ENCODE data around the gene ITPA.
A peak's percentile ranks its signal among the peaks of the same experiment; 100 is the strongest.

The ITPA gene

DNA sequence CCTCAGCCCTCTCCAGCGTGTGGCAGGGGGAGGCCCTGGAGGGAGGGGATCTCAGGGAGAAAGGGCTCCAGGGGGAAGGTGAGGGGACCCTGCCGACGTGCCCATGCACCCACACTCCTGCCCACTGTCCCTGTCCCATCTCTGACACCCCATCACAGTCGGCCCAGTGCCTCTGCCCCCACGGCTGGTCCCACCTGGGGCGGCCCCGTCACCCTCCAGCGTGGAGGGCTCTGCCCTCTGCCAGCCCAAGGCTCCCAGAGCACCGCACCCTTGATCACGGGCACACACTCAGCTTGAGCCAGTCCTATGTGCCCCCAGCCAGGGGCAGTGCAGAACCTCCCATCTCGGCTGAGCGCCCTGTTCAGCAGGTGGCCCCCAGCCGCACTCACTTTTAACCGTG lies 20.5 kb downstream of the ITPA start:
- no peak for DNase-seq

DNA sequence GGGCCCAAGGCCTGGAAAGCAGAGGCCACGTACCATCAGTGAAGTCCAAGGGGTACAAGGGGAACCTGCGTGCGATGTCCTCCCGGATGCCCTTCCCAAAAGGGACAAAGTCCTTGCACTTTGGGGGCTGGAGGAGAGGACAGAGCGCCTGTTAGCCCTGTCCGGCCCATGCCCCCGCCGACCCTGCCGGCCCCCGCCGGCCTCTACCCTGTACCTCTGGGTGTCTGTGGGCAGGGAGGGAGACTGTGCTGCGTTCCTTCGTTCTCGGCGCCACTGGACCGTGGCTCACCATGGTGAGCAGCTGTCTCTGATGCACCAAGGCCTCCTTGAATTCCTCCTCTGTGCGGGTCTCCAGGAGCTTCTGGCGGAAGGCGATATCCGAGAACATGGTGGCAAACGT lies 21.8 kb downstream of the ITPA start:
- no peak for DNase-seq

DNA sequence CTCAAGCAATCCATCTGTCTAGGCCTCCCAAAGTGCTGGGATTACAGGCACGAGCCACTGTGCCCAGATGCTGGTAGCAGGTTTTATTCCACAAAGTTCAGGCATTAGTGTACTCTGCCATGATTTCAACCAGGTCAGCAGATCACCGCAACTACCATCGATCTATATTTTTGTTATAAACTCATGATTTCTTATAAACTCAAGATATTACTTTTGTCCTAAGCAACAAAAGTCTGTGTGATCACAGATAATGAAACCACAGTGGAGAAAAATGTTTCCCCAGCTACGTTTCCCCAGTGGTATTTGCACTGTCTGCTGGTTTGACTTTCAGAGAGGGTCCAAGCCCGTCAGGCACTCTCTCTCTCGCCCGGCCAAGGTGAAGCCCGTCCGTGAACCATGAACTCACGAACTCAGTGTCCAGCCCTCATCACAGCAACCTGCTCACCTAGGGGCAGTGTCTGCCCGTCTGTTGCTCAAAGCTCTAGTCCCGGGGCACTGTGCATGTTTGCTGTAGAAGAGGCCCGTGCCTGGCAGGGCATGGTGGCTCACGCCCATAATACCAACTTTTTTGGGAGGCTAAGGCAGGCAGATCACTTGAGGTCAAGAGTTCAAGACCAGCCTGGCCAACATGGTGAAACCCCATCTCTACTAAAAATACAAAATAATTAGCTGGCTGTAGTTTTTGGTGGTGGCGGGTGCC lies 22.7 kb downstream of the ITPA start:
- DNase-seq, result no peak

DNA sequence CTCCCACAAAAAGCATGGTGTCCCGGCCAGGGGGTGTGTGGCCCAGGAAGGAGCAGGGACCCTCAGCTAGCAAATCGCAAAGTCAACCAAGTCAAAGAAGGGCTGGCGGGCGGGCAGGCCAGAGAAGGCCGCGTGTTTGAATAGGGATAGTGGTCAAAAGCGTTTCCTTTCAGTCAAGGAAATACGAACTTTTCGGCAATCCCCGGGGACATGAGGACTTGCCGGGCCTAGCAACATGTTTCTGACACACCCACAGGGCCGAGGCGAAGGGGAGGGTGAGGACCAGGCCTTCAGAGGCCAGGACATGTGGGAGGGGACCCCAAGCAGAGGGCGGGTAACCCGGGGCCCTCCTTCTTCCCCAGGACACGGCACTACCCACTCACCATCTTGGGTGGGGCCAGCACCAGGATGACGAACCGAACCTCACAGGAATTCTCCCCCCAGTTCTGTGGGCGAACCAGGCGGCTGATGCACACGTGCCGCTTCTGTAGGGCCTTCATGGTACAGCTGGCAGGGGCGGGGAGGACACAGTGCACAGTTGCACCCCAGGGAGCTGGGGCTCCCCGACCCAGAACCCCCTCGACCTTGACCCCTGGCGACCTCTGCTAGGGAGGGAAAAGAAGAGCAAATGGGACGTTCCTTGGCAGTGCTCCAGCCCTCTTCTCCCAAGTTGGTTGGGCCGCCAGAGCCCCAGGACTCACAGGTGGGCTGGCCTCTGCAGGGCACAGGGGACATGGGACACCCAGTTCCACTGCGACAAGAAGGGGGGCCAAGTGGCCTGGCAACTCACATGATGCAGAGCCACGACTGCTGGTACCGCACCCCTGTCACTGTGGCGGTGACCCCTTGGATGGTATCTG lies 24.1 kb downstream of the ITPA start:
- DNase-seq, result no peak

DNA sequence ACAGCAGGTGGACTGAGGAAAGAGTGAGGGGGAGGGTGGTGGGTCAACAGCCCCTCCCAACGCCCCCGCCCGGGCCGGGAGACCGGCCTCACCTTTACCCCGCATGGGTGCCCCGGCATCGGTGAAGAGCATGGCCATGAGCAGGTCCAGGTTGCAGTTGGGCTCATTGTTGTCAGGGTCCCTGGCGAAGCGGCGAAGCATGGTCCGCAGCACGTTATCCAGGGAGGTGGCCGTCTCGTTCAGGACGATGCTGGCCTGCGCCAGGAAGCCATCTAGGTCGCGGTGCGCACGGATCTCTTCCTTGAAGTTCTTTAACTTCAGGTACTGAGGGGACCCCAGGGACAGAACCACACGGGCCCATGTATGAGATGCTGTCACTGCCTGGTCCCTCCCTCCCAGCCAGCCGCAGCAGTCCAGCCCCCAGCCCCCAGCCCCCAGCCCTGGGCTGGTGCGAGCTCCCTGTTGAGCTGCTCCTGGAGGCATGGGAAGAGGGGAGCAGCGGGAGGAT lies 24.7 kb downstream of the ITPA start:
- DNase-seq, result no peak

DNA sequence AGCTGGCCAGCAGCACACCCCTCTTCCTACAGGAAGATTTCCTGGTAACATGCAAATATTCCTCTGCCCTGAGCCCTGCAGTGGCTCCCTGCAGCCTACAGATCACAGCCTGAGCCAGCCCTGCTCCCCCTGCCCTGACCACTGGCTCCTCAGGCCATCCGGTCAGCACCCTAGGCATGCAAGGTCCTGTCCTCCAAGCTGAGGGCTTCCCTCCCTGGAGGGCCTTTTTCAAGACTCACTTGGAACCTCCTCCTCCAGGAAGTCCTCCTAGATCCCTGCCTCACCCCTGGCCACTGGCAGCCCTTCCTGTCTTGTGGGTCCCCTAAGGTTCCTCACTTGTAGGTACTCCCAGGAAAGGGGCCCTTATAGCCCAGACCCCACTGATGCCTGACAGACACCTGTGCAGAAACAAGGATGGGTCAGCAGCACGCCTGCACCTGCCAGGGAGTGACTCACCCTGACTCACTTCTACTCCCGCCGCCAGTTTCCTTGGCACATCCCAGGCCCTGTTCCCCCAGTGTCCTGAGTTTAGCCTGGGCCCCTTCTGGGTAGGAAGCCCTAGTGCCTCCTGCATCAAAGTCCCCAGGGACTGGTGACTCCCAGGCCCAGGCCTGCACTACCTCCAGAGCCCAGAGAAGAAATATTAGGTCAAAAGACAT lies 26.5 kb downstream of the ITPA start:
- DNase-seq, result no peak

DNA sequence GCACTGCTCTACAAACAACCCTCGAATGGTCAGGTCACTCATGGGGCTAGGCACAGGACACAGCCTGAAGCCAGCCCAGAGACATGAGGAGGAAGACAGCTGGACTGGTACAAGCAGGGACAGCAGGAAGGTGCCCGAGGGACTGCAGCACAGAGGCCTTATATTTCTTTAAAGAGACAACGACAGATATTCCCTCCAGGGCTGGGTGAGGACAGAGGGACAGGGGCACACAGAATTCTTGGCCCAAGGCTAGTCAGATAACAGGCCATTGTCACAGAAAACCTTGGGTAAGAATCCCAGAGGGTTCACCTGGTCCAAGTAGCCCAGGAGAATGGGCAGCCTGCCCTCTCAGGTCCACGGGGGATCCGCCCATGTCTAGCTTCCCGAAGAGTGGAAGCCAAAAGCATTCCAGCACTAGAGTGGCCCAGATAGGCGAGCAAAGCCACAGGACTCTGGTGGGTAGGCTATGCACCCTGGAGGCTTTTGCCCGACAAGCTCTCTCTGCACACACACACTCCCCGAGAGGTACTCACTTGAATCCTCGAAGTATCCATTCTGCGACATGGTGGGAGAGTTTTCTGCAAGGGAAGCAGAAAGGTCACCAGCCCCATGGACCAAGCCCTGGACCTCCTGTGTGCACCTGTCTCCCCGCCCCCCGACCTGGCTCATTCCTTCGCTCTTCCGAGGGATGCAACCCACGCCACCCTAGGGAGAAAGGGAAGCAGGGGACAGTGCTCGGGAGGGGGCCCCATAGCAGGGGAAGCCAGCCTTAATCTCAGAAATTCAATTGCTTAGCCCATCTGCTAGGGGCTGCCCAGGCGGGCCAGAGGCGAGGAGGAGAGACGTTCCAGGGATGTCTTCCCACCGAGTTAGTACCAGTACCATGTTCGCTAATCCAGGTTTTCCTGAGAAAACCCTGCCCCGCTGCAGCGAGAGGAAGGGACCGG lies 28.0 kb downstream of the ITPA start:
- DNase-seq, result peak; percentile 53

DNA sequence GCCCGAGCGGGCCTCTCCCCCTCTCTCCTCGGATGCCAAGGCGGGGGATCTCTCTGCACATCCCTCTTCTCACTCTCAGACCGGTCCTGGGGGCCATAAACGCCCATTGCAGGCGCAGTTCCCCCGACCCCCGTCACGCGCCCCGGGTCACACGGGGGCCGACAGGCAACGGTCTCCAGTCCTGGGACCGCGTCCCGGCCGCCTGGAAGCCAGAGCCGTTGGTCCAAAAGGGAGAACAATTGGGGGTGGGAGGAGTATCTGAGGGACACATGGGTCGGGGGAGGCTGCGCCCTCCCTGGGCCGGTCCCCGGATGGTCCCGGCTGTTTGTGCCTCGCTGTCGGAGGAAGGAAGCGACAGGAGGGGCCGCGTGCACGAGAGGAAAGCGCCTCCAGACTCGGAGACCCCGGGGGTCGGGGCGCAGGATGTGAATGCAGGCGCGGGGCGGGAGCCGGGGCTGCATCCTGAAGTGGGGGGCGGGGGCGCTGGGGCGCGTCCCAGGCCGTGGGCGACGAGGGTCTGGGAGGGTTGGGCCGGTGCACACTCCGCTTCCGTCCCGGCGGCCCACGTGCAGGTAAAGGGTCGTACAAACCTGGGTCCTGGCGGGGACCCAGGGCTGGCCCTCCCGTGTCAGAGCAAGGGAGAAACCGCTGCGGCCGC lies 28.8 kb downstream of the ITPA start:
- DNase-seq, result no peak

DNA sequence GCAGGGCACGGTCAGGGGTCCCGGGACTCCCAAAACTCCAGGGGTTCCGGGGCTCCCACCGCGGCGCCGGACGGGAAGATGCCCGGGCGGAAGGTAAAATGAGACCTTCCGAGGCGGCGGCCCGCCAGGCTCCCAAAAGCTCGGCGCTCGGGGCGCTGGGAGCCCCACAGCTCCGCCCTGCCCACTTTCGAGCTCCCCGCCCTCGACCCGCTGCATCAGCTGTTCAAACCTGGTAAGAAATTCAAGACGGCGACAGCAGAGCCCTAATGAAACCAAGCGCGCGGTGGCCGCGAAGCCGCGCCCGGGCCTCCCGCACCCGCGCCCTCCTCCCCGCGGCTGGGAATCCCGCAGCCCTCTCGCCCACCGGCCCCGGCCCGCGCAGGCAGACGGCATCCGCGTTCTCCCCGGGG lies 29.3 kb downstream of the ITPA start:
- peak; percentile 25 for DNase-seq

DNA sequence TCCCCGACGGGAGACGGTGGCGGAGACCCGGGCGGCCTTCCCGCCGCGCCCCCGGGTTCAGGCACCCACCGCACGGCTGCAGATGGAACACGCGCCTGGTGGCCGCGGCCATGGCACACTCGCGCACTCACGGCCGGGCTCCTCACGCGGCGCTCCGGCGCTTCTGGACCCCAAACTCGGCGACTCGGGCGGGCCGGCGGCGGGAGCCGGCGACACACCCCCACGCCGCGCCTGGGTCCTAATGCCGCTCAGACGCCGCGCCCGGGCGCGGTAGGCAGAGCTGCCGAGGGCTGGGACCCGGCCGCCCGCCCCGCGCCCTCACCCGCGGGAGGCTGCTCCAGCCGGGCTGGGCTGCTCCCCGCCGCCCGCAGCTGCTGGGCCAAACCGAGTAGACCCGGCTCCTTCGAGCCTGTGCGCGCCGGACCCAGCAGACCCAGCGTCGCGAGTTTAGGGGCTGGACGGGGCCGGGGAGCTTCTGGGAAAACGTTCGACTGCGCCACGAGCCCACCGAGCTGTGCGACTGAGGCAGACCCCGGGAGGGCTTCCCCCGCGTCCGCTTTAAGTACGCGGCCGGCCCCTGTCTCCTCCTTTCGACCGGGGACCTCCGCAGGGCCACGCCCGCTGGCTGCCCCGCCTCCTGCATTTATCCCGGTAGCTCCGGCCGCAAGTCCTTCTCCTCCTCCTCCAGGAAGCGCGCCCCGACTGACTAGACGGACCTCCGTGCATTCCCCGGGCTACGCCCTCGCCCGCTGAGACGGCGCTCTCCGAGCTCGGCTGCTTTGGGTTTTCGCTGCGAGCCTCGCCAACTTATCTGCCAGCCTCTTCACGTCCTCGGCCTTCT lies 29.9 kb downstream of the ITPA start, which contains the start of gene SLC4A11:
SLC4A11 (minus strand) TSS at position 165 of the 841 bp plus-strand sequence; CDS start at position 112, 53 bp downstream.
- peak; percentile 57 for DNase-seq

DNA sequence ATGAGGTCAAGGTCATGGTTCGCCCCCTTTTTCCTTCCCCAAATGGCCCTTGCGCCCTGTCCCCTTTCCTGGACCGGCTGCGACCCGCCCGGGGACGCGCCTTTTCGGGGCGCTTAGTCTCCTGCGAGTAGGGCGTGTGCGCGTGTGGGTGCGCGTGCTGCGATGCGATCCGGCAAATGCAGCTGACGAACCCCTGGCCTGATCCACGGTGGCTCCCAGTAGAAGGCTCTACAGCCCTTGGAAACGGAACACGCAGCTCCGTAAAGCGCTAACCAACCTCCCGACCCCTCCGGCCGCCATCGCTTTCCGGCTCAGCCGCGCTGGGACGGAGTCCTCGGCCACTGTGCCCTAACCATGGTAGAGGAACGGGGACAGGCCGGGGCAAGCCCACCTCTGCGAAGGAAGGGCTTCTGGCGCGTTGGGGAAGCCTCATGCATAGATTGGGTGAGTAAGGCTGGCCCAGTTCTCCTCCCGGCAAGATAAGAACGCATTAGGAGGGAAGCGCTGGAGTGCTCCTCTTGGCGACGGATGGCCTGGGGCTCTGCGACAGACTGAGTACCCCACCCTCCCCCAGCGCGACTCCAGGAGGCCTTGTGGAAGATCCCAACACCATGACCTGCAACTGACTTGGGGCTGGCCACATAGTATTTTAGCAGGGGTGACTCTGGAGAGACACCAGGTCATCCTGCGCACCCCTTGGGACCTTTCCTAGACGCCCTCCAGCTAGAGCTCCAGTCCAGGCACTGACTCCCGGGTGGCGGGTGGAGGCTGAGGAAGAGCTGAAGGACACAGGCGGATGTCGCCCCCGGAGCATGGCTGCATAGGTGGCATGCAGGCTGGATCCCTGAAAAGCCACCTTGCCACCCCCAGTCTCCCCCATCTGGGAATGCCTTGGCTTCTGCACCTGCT lies 30.8 kb downstream of the ITPA start:
- no peak for DNase-seq

DNA sequence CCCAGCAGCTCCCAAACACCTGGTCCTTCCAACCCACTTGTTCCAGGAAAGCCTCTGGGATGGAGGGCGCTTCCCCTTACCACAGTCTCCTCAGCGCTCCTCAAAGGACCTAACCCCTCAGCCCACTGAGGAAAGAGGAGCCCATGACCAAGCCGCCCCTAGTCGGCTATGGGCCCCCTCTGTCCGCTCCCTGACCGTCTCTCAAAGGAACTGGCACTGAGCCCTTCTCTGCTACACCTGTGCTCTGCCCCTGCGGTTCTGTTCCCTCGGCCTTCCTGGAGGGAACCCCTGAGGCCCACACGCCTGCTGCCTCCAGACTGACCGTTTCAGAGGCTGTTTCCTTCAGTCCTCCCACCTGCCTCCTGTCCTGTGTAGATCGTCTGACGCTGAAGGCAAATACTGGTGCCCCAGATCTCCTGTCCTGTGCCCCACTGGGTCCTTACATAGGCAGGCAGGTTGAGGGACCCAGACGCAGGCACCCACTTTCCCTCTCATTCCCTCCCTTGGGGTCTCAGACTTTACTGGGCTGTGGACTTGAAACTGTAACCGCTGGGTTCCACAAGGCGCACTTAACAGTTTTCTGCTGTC lies 31.6 kb downstream of the ITPA start:
- no peak for DNase-seq

DNA sequence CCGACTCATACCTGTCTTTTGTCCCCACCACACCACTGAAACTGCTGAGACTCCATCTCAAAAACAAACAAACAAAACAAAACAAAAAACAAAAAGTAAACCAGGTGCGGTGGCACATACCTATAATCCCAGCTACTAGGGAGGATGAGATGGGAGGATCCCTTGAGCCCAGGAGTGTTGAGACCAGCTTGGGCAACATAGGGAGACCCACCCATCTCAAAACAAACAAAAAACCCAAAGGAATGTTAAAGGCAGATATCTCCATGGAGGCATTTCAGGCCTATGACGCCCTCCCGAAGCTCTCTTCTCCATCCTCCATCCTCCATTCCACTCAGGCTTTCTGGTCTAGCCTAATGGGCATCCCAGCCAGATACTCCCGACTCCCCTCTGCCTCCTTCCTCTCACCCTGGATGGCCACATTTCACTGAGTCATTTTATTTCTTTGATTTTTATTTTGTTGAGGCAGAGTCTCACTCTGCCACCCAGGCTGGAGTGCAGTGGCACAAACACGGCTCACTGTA lies 32.9 kb downstream of the ITPA start:
- DNase-seq, result no peak

DNA sequence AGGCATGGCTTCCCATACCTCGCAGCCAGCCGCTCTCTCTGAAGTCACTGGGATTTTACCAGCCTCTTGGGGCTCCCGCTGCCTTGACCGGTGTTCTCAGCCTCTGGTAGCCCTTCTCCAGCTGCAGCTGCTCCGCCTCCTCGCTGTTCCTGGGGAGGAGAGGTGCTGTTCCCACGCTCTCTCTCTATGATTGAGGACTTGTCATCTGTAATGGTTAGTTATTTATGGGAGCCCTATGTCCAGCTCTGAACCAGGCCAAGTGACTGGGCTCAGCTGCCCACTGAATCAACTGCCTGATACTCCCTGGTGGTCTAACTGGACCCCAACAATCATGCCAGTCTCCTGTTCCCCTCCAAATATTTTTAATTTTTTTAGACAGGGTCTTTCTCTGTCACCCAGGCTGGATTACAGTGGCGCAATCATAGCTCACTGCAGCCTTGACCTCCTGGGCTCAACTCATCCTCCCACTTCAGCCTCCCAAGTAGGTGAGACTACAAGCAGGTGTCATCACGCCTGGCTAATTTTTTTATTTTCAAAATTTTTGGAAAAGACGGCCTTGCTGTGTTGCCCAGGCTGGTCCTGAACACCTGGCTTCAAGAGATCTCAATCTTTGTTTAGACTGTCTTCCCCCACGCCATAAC lies 34.5 kb downstream of the ITPA start:
- no peak for DNase-seq

DNA sequence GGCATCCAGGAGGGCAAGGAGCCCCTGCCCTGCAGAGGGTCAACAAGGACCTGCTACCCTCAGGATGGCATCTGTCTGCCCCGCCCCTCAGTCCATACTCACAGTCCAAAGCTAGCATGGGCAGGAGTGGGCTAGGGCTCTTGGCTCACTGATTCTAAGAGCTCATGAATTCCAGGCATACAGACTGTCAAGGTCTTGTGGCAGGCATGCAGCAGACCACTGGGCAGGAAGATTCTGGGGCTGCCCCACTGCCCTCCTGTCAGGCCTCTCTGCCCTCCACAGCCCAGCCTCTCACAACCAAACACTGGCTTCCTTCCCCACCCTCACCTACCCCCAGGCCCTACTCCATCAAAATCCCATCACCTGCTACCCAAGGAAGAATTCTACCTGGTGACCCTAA lies 35.3 kb downstream of the ITPA start:
- DNase-seq, result no peak

DNA sequence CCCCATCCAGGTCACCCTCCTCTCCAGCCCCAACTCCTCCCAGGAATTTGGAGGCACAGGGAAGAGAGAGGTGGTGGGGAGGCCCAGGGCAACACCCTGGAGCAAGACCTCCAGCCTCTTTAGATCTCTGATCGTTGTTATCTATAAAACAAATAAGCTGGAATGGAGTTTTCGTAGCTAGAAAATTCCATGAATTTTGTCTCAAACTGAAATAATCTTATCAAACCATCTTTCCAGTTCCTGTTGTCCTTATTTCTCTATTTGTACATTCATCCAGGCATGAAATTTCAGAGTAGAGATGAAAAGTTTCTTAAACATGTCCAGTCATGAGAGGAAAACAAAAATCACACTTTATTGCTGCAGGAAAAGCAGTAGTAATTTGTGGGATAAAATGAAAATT lies 35.9 kb downstream of the ITPA start:
- DNase-seq, result no peak

DNA sequence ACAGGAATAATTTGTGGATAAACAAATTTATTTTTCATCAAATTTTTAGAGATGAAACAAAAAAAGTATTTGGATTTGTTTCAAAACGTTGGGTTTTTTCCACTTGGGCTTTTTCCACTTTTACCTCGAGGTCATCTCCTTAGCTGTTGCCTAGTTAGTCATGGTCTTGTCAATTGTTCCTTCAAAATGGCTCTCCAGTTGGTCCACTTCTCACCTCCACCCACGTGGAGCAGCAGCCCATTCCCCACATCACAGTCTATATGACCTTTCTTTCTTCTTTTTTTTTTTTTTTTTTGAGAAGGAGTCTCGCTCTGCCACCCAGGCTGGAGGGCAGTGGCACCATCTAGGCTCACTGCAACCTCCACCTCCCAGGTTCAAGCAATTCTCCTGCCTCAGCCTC lies 36.4 kb downstream of the ITPA start:
- DNase-seq, result no peak

DNA sequence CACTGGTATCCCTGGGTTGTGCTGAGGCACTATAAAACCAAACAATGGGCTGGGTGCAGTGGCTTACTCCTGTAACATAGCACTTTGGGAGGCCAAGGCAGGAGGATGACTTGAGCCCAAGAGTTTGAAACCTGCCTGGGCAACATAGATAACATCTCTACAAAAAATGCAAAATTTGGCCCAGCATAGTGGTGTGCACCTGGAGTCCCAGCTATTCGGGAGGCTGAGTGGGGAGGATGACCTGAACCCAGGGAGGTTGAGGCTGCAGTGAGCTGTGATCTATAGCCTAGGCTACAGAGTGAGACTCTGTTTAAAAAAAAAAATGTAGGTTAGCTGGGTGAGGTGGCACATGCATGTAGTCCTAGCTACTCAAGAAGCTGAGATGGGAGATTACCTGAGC lies 37.4 kb downstream of the ITPA start:
- DNase-seq, result no peak

DNA sequence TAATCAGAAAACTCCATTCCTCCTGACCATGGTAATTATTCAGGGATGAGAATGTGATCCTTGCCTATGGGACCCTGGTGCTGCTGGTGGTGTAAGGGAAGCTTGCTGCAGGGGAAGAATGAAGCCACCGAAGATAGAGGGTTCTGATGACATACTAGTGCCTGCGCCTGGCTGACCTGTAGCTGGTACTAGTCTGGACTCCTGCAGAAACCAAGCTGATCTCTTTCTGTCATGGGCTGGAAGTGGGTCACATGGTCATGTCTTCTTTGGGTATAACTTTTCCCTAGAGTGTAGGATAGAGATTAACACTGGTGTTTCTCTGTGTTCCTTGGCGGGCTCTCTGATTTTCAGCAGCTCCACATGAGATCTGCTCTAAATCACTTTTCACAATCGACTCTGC lies 38.3 kb downstream of the ITPA start:
- no peak for DNase-seq

All from NCI-H82 (cell line).